Measurements from ENCODE around the gene RBM20. TPM values are rescaled to one million over a fixed set of nuclear protein-coding genes. Genes with fewer than 3 reads are reported as not detected.
A peak's percentile ranks its signal among the peaks of the same experiment; 100 is the strongest.

The RBM20 gene
- total and polyA plus RNA-seq, 10 of the 15 experiments (the other 5 are each of a cell fraction or from before 2014, with no cell fraction given): 0.04 to 0.26 (median 0.15) TPM

DNA sequence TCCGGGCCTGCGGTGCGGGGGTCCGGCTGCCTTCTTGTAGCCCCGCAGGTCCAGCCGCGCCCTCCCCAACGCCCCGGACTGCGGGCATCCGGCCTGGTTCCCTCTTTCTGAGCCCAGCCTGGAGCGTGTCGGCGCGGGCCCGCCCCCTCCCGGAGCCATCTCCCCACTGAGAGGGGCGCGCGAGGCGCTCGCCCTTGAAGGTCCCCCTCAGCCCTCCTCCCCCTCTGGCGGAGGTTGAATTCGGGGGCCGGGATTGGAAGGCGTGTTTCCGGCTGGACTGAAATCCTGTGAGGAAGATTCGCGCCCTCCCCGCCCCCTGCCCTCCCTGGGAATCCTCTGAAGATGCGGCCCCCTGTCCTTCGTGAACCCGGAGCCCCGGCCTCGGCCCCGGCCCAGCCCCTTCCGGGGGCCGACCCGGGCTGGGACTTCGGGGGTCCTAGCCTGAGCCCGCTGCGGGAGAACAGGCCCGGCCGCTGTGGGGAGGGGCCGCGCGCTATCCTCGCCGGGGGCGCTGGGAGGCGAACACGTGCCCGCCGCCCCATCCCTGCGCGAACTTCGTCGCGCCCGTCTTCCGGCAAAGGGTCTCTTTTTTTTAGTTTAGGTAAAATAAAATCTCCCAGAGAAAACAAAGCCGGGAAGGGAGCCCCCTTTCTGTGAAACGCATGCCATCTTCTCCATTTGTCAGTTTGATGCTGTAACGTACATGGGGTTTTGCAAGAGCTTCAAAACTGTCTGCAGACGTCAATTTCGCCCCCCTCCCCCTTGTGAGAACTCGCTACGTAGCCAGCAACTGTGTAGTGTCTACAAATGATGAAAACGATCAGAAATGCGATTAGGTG, 228.2 kb downstream of the RBM20 start (continued):
- peak; percentile 94 for TF ChIP-seq GATAD2B (conservative IDR thresholded peaks at IDR 0.05; ENCODE audit: low read depth)
- no peak for TF ChIP-seq SPI1 (IDR thresholded peaks at IDR 0.05; ENCODE audit: borderline replicate concordance, insufficient read depth, low read depth, low read length)
- TF ChIP-seq ETV6 (conservative IDR thresholded peaks at IDR 0.05 in 1 of 2, IDR thresholded peaks at IDR 0.05 in 1 of 2; ENCODE audit: borderline replicate concordance in 1 of 2, low read depth in 1 of 2): no peak
- no peak for TF ChIP-seq RCOR1 (conservative IDR thresholded peaks at IDR 0.05; ENCODE audit: low read depth, low read length)
- TF ChIP-seq TCF7 (IDR thresholded peaks at IDR 0.05; ENCODE audit: borderline replicate concordance): no peak
- TF ChIP-seq HDAC6 (IDR thresholded peaks at IDR 0.05; ENCODE audit: unreplicated experiment): no peak
- TF ChIP-seq ZNF592 (IDR thresholded peaks at IDR 0.05): no peak; the same call in 1 of the 2 replicates
- TF ChIP-seq, protein P1, sequence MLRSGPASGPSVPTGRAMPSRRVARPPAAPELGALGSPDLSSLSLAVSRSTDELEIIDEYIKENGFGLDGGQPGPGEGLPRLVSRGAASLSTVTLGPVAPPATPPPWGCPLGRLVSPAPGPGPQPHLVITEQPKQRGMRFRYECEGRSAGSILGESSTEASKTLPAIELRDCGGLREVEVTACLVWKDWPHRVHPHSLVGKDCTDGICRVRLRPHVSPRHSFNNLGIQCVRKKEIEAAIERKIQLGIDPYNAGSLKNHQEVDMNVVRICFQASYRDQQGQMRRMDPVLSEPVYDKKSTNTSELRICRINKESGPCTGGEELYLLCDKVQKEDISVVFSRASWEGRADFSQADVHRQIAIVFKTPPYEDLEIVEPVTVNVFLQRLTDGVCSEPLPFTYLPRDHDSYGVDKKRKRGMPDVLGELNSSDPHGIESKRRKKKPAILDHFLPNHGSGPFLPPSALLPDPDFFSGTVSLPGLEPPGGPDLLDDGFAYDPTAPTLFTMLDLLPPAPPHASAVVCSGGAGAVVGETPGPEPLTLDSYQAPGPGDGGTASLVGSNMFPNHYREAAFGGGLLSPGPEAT (IDR thresholded peaks at IDR 0.05; ENCODE audit: low read depth): no peak
- no peak for TF ChIP-seq KDM1A (IDR thresholded peaks at IDR 0.05; ENCODE audit: borderline replicate concordance)
- peak; percentile 47 for TF ChIP-seq CUX1 (IDR thresholded peaks at IDR 0.05; ENCODE audit: insufficient replicate concordance, low read depth, low read length)
- TF ChIP-seq, protein P2, sequence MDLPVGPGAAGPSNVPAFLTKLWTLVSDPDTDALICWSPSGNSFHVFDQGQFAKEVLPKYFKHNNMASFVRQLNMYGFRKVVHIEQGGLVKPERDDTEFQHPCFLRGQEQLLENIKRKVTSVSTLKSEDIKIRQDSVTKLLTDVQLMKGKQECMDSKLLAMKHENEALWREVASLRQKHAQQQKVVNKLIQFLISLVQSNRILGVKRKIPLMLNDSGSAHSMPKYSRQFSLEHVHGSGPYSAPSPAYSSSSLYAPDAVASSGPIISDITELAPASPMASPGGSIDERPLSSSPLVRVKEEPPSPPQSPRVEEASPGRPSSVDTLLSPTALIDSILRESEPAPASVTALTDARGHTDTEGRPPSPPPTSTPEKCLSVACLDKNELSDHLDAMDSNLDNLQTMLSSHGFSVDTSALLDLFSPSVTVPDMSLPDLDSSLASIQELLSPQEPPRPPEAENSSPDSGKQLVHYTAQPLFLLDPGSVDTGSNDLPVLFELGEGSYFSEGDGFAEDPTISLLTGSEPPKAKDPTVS (IDR thresholded peaks at IDR 0.05; ENCODE audit: low read depth, low read length): no peak
- TF ChIP-seq, protein P3, sequence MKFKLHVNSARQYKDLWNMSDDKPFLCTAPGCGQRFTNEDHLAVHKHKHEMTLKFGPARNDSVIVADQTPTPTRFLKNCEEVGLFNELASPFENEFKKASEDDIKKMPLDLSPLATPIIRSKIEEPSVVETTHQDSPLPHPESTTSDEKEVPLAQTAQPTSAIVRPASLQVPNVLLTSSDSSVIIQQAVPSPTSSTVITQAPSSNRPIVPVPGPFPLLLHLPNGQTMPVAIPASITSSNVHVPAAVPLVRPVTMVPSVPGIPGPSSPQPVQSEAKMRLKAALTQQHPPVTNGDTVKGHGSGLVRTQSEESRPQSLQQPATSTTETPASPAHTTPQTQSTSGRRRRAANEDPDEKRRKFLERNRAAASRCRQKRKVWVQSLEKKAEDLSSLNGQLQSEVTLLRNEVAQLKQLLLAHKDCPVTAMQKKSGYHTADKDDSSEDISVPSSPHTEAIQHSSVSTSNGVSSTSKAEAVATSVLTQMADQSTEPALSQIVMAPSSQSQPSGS (IDR thresholded peaks at IDR 0.05; ENCODE audit: low read length): peak; percentile 44; the same call in 1 of the 2 replicates
- TF ChIP-seq RUNX3 (IDR thresholded peaks at IDR 0.05; ENCODE audit: low read length): 0 out of 2 replicates have a peak, but pooled peaks have one; percentile 5

Measured in GM12878 (cell line).